Epithelial cell of esophagus (primary cell): ENCODE results near the gene CMYA5.

Experiments used
- DNase-seq: peaks from one replicate; pipeline ENCODE4 v3.0.0; 2010; ENCODE audit warnings: low read depth
- H3K4me3 ChIP-seq: 2 replicates; pipeline ENCODE4 v1.5.1; 2011; ENCODE audit warnings: mild to moderate bottlenecking, low read length, control low read depth
- CTCF ChIP-seq: IDR thresholded peaks from 2 replicates; pipeline ENCODE4 v1.5.1; 2011; ENCODE audit warnings: low read depth, mild to moderate bottlenecking, low read length, control low read depth, inconsistent platforms; ENCODE audit not compliant: insufficient read depth; ENCODE audit errors: missing control alignments

Gene CMYA5

GRCh38 chr5:79689541-79690466 lies at the start of gene CMYA5:
CMYA5 (plus strand) TSS chr5:79689836; CDS start chr5:79689908, 72 bp downstream.
- peak within 1 kb of the TSS; percentile 40 for H3K4me3 ChIP-seq
- DNase-seq, result peak; percentile 91
- TF ChIP-seq CTCF, result no peak

GRCh38 chr5:79640571-79641055 lies 49.0 kb upstream of the CMYA5 start:
- no peak for DNase-seq
- H3K4me3 ChIP-seq, result no peak overlapping the region
- TF ChIP-seq CTCF, result no peak

- no peak for TF ChIP-seq CTCF
- no peak for DNase-seq
- H3K4me3 ChIP-seq, result no peak overlapping the region
Measured at GRCh38 chr5:79641414-79641813, 48.2 kb upstream of the CMYA5 start.

GRCh38 chr5:79642210-79642609 lies 47.4 kb upstream of the CMYA5 start:
- no peak for DNase-seq
- no peak overlapping the region for H3K4me3 ChIP-seq
- no peak for TF ChIP-seq CTCF

- no peak overlapping the region for H3K4me3 ChIP-seq
- no peak for TF ChIP-seq CTCF
- no peak for DNase-seq
Measured at GRCh38 chr5:79653843-79654242, 35.8 kb upstream of the CMYA5 start.

GRCh38 chr5:79663212-79663611 lies 26.4 kb upstream of the CMYA5 start:
- H3K4me3 ChIP-seq, result no peak overlapping the region
- DNase-seq, result no peak
- no peak for TF ChIP-seq CTCF
